ENCODE results near the gene ZBTB42.

The ZBTB42 gene

DNA sequence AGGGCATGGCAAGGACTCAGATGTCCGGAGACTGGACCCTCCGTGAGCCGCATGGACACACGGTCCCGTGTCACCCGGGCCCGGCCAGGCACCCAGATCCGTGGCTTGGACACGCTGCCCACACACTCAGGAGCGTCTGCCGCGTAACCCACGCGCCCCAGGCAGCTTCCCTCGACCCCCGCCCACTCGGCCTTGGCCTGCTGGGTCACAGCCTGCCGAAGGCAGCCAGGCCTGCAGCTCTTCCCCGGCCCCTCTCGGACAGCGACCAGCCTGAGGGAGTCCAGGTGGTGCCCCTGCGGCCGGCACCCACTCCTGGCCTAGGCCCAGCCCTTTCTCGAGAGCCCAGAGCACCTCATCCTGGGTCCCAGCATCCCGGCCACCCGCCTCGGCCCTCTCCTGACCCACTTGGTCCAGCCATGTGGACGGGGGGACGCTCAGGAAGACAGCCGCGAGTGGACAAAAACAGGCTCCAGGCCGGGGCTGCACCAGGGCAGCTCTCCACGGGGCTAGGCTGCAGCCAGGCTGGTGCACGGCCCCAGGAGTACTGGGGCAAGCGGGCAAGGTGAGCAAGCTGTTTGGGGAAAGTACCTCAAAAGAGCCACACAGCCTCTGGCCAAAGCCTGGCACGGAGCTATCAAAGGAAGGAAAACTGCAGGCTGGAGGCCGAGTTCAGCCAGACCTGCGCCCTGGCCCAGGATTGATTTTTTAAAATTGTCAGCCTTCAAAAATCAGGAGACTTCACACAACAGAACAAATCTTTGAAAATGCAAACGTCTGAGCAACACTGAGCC, 11.8 kb upstream of the ZBTB42 start:
- H3K9me3 ChIP-seq (ENCODE audit: control insufficient read depth, insufficient read depth, low read length) = no peaks in the 10 kb centered on the region
- no peak overlapping the region for H3K4me3 ChIP-seq (ENCODE audit: low read length)
- H3K79me2 ChIP-seq (ENCODE audit: control insufficient read depth, low read length) = peaks cover 59% of the 10 kb centered on the region
- H3F3A ChIP-seq (ENCODE audit: control insufficient read depth, insufficient read depth) = no peaks in the 10 kb centered on the region
- H3K4me1 ChIP-seq (ENCODE audit: control insufficient read depth, low read length) = peaks cover 7% of the 10 kb centered on the region
- H3K36me3 ChIP-seq (ENCODE audit: control insufficient read depth, low read length) = peaks cover 45% of the 10 kb centered on the region
- no peaks in the 10 kb centered on the region for H3K9me2 ChIP-seq (replicated peaks; ENCODE audit: control insufficient read depth, low read length)
- no peak overlapping the region for H3K4me2 ChIP-seq (ENCODE audit: low read length)
- no peak overlapping the region for H3K27ac ChIP-seq (ENCODE audit: low read depth, low read length)
- H3K27me3 ChIP-seq (ENCODE audit: control insufficient read depth, low read length) = no peaks in the 10 kb centered on the region
- peaks cover 7% of the 10 kb centered on the region for H4K20me1 ChIP-seq (ENCODE audit: control insufficient read depth, insufficient read depth, low read depth, low read length)
- no peak for TF ChIP-seq EZH2phosphoT487 (IDR thresholded peaks at IDR 0.05; ENCODE audit: borderline replicate concordance, low read length)
- TF ChIP-seq, protein P1, sequence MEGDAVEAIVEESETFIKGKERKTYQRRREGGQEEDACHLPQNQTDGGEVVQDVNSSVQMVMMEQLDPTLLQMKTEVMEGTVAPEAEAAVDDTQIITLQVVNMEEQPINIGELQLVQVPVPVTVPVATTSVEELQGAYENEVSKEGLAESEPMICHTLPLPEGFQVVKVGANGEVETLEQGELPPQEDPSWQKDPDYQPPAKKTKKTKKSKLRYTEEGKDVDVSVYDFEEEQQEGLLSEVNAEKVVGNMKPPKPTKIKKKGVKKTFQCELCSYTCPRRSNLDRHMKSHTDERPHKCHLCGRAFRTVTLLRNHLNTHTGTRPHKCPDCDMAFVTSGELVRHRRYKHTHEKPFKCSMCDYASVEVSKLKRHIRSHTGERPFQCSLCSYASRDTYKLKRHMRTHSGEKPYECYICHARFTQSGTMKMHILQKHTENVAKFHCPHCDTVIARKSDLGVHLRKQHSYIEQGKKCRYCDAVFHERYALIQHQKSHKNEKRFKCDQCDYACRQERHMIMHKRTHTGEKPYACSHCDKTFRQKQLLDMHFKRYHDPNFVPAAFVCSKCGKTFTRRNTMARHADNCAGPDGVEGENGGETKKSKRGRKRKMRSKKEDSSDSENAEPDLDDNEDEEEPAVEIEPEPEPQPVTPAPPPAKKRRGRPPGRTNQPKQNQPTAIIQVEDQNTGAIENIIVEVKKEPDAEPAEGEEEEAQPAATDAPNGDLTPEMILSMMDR (IDR thresholded peaks at IDR 0.05; ENCODE audit: low read depth, low read length, poor library complexity, severe bottlenecking) = no peak

- Histone ChIP-seq H3K36me3 (ENCODE audit: control insufficient read depth, low read length) (peaks cover 45% of the 10 kb centered on the region), H3K79me2 (ENCODE audit: control insufficient read depth, low read length) (peaks cover 69% of the 10 kb centered on the region)
Observed at GRCh38 chr14:104789752-104790743, 10.9 kb upstream of the ZBTB42 start.

GRCh38 chr14:104791425-104791824, 9.5 kb upstream of the ZBTB42 start:
- peaks cover 45% of the 10 kb centered on the region for H3K36me3 ChIP-seq (ENCODE audit: control insufficient read depth, low read length)
- peaks cover 6% of the 10 kb centered on the region for H3K27me3 ChIP-seq (ENCODE audit: control insufficient read depth, low read length)
- no peak overlapping the region for H3K4me2 ChIP-seq (ENCODE audit: low read length)
- H4K20me1 ChIP-seq (ENCODE audit: control insufficient read depth, insufficient read depth, low read depth, low read length) = peaks cover 14% of the 10 kb centered on the region
- no peaks in the 10 kb centered on the region for H3F3A ChIP-seq (ENCODE audit: control insufficient read depth, insufficient read depth)
- no peaks in the 10 kb centered on the region for H3K9me2 ChIP-seq (replicated peaks; ENCODE audit: control insufficient read depth, low read length)
- no peak overlapping the region for H3K27ac ChIP-seq (ENCODE audit: low read depth, low read length)
- no peak for TF ChIP-seq EZH2phosphoT487 (IDR thresholded peaks at IDR 0.05; ENCODE audit: borderline replicate concordance, low read length)
- TF ChIP-seq, protein P1 (IDR thresholded peaks at IDR 0.05; ENCODE audit: low read depth, low read length, poor library complexity, severe bottlenecking) = no peak
- no peak overlapping the region for H3K4me3 ChIP-seq (ENCODE audit: low read length)
- H3K4me1 ChIP-seq (ENCODE audit: control insufficient read depth, low read length) = peaks cover 19% of the 10 kb centered on the region
- peaks cover 69% of the 10 kb centered on the region for H3K79me2 ChIP-seq (ENCODE audit: control insufficient read depth, low read length)
- no peaks in the 10 kb centered on the region for H3K9me3 ChIP-seq (ENCODE audit: control insufficient read depth, insufficient read depth, low read length)

More at GRCh38 chr14:104789752-104790743, 10.9 kb upstream of the ZBTB42 start:
- H3K9me2 ChIP-seq (replicated peaks; ENCODE audit: control insufficient read depth, low read length) = no peaks in the 10 kb centered on the region
- H3K27me3 ChIP-seq (ENCODE audit: control insufficient read depth, low read length) = no peaks in the 10 kb centered on the region
- TF ChIP-seq EZH2phosphoT487 (IDR thresholded peaks at IDR 0.05; ENCODE audit: borderline replicate concordance, low read length) = no peak
- TF ChIP-seq, protein P1 (IDR thresholded peaks at IDR 0.05; ENCODE audit: low read depth, low read length, poor library complexity, severe bottlenecking) = no peak
- H3K4me2 ChIP-seq (ENCODE audit: low read length) = no peak overlapping the region
- no peaks in the 10 kb centered on the region for H3K9me3 ChIP-seq (ENCODE audit: control insufficient read depth, insufficient read depth, low read length)
- no peaks in the 10 kb centered on the region for H3F3A ChIP-seq (ENCODE audit: control insufficient read depth, insufficient read depth)
- peaks cover 14% of the 10 kb centered on the region for H4K20me1 ChIP-seq (ENCODE audit: control insufficient read depth, insufficient read depth, low read depth, low read length)
- peaks cover 12% of the 10 kb centered on the region for H3K4me1 ChIP-seq (ENCODE audit: control insufficient read depth, low read length)
- H3K27ac ChIP-seq (ENCODE audit: low read depth, low read length) = no peak overlapping the region
- no peak overlapping the region for H3K4me3 ChIP-seq (ENCODE audit: low read length)

Data from DOHH2 (cell line).